ENCODE results near the gene C10orf71.

- TF ChIP-seq ZBTB7A (IDR thresholded peaks at IDR 0.05; ENCODE audit: low read depth): no peak
- no peak for TF ChIP-seq EGR1 (IDR thresholded peaks at IDR 0.05)
- TF ChIP-seq MAX (IDR thresholded peaks at IDR 0.05): no peak
- no peak for TF ChIP-seq RAD21 (IDR thresholded peaks at IDR 0.05; ENCODE audit: low read depth)
- TF ChIP-seq EP300 (IDR thresholded peaks at IDR 0.05; ENCODE audit: borderline replicate concordance): no peak
- no peak for TF ChIP-seq REST (IDR thresholded peaks at IDR 0.05; ENCODE audit: low read depth)
- TF ChIP-seq YY1 (IDR thresholded peaks at IDR 0.05; ENCODE audit: low read depth): no peak
Observed at GRCh38 chr10:49351669-49352068, 52.7 kb downstream of the C10orf71 start.
